Cerebellar cortex (tissue), 1 donor: ENCODE data around the gene HAP1.
"Not testable (repeated sequence)": the region's sequence is repeated elsewhere in the genome, so short reads cannot be mapped to it uniquely, and the experiment has no call there.

Experiments used
- DNase-seq: peaks from one replicate; pipeline ENCODE4 v3.0.0-alpha.2; 2015; ENCODE audit warnings: low spot score

The HAP1 gene, protein sequence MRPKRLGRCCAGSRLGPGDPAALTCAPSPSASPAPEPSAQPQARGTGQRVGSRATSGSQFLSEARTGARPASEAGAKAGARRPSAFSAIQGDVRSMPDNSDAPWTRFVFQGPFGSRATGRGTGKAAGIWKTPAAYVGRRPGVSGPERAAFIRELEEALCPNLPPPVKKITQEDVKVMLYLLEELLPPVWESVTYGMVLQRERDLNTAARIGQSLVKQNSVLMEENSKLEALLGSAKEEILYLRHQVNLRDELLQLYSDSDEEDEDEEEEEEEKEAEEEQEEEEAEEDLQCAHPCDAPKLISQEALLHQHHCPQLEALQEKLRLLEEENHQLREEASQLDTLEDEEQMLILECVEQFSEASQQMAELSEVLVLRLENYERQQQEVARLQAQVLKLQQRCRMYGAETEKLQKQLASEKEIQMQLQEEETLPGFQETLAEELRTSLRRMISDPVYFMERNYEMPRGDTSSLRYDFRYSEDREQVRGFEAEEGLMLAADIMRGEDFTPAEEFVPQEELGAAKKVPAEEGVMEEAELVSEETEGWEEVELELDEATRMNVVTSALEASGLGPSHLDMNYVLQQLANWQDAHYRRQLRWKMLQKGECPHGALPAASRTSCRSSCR

GRCh38 chr17:41734139-41734948 lies at the start of gene HAP1:
HAP1 (minus strand) TSS chr17:41734643; CDS start chr17:41734634, 9 bp downstream.
- DNase-seq = peak; percentile 29

DNA sequence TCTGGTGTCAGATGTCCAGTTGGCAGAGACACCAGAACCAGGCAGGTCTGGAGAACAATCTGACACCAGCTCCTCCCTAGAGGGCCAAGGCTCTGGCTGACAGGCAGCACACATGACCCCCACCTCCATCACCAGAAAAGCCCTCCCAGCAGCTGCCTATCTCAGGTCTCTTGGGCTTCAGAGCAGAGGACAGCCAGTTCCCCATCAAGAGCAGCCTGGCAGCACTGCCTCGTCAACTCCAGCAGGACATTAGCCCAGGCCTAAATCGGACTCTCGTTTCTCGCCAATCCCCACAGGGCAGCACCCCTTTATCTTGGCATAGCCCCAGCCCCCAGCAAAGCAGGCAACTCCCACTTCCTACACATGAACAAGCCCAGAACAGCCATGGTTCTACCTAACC lies 47.7 kb upstream of the HAP1 start:
- no peak for DNase-seq

- DNase-seq = no peak
Measured at GRCh38 chr17:41781404-41782110, 47.1 kb upstream of the HAP1 start.

DNA sequence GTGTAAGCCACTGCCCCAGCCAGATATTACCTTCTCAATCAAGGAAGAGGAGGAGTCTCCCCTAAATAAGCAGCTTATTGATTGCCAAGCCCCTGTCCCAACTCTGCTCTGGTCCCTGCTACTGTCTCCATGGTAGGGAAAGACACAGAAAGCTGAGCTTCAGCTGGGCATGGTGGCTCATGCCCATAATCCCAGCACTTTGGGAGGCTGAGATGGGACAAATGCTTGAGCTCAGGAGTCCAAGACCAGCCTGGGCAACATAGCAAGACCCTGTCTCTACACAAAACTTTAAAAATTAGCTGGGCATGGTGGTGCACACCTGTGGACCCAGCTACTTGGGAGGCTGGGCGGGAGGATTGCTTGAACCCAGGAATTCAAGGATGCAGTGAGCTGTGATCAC lies 45.5 kb upstream of the HAP1 start:
- no peak for DNase-seq

DNA sequence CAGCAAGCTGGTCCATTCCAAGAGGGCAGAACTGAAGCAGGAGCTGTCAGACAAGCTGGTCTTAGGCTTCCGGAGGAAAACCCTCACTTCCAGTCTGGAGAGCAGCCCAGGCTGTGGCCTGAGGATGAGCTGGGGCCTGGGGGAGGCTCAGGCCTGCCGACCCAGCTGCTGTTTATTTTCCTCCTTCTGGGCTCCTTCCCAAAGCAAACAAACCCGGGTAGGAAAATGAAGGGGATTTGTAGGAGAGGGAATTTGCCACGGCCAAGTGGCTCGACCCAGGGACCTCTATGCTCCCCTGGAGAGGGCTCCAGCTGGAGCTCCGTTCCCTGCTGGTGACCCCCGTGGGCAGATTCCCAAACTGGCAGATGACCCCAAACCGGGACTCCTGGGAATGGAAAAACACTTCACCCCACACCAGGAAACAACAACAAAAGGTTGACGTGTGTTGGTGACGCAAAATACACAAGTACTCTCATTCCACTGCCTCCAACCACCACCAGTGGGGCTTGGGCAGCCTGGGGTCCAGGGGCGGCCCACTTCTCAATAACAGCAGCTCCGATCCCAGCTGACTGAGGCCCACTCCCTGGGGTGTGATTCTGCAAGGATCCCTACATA lies 43.2 kb upstream of the HAP1 start:
- peak; percentile 83 for DNase-seq

GRCh38 chr17:41777157-41777573 lies 42.7 kb upstream of the HAP1 start:
- DNase-seq = no peak

GRCh38 chr17:41776262-41776900 lies 41.9 kb upstream of the HAP1 start:
- DNase-seq = not testable (repeated sequence)

GRCh38 chr17:41775394-41776226 lies 41.2 kb upstream of the HAP1 start:
- DNase-seq = no peak

DNA sequence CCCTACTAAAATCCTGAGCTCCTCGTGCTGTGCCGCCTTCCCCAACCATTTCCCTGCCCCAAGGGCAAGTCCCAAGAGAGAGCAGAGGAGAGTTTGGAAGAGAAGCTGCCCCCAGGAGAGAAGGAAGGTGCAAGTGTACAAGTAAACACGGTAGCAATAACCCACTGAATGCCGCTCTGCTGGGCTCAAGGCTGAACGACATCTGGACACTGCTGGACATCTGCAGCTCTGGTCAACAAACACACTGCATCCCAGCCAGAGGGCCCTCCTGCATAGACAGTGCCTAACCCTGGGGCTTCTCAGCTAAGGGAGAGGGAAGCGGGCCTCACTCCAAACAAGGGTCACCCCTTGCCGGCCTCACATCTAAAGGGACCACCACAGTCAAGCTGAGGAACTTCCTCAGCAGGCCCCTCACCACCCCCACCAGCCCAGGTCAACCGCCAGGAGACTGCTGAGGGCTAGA lies 39.3 kb upstream of the HAP1 start:
- DNase-seq = no peak

- DNase-seq = no peak
Measured at GRCh38 chr17:41773190-41773588, 38.7 kb upstream of the HAP1 start.

DNA sequence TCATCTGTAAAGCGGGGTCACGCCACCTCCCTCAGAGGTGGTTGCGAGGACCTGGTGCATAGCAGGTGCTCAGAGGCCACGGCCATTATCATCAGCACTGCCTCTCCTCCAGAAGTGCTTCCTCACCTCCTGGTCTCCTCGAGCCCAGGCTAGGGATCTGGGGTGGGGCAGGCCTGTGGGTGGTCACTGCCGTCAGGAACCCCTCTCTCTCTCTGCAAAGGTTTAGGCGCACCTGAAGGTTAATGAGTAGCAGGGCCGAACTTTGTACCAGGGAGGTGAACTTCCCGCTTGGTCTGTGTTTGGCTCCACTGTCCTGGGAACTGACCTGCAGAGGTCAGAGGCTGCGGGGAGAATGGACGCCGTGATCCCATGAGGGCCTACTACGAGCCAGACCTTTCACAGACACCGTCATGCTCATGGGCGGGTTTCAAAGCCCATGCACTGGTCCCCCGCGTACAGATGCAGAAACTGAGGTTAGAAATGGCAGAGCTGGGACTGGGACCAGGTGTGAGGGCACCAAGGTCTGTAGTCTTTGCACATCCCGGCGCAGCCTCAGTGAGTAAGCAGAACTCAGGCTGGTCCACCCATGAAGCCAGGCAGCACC lies 38.2 kb upstream of the HAP1 start:
- DNase-seq = no peak

DNA sequence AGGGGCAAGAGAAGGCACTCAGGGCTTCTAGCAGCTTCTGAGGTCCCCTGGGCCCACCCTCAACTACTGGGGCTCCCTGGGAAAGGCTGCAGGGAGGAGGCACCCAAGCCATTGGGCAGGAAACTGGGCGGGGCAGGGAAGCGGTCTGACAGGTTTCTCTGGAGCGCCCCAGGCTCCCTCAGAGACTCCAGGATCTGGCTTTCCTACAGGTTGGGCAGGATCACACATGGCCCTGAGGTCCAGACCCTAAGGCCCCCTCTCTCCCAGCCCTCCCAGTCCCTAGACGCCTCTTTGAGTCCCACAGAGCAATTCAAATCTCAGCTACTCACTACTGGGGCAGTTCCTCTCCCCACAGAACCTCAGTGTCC lies 37.8 kb upstream of the HAP1 start:
- DNase-seq = no peak

DNA sequence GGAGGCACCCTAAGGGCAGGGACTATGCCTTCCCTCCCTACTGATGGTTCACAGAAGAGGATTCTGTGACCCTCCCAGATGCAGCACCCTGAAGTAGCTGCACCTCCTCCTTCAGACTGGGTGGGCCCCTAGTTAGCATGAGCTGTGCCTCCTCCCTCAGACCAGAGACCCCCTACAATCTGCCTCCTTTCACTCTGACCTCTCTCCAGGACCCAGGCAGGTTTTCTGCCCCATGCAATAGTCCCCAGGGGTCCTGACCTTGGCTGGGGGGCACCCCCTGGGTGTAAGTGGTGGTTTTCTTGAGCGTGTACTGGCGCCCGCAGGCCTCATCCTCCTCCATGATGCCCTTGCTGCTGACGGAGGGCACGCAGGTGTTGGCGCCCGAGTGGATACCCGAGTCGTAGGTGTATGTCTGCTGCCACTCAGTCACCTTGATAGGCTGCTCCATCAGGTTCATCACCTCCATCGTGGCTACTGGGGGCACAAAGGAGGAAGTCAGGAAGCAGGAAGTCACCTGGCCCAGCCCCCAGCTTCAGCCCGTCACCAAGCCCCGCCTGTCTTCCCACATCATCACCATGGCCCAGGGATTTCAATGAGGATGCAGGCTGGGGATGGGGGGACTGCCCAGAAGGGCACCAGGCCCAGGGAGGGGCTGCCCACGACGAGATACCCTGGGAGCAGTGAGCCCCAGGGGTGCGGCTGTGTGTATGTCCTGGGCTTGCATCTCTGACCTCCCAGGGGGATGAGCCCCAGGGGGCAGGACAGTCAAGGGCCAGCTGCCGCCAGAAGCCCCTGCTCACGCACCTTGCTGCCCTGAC lies 37.2 kb upstream of the HAP1 start:
- DNase-seq = no peak

GRCh38 chr17:41769985-41770384 lies 35.5 kb upstream of the HAP1 start:
- no peak for DNase-seq

DNA sequence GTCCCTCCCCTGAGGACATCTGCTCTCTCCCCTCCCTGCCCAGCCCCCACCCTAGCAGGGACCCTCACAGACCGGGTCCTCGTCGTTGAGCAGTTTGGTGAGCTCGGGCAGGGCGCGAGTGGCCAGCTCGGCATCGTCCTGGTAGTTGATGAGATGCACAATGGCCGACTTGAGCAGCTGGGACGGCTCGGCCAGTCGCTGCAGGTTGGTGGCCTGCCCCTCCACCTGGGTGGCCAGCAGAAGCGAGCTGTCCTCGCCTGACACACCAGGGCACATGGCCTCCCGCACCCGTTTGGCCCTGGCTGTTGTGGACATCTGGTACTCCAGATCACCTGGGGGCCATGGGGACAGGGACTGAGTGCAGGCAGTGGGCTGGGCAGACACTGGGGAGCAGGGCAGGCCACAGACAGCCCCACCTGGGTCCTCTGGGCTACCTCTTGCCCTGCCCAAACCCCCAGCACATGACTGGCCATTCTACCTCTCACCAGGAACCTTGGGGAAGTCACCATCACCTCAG lies 35.0 kb upstream of the HAP1 start:
- DNase-seq = no peak

DNA sequence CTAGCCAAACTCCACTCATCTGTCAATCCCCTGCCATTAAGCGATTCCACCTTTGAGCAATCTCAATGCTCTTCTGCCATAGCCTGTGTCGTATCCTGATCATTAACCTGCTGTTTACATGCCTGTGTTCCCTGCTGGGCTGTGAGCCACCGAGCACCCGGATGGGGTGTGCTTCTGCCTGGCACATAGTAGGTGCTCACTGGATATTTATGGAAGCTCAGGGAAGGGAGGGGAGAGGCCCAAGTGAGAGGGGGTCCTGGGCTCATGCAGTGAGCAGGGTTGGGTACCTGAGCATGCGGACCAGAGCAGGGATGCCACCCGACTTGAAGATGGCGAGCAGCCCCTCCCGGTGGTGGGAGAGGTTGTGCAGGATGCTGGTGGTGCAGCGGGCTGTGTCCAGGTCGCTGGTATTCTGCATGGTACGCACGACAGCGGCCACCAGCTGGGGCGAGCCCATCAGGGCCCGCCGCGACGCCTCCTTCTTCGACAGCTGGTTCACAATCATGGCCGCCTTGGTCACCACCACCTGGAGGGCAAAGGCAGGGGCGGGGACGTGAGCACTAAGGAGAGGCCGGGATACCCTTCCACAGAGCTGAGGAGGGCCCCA lies 34.3 kb upstream of the HAP1 start:
- no peak for DNase-seq

DNA sequence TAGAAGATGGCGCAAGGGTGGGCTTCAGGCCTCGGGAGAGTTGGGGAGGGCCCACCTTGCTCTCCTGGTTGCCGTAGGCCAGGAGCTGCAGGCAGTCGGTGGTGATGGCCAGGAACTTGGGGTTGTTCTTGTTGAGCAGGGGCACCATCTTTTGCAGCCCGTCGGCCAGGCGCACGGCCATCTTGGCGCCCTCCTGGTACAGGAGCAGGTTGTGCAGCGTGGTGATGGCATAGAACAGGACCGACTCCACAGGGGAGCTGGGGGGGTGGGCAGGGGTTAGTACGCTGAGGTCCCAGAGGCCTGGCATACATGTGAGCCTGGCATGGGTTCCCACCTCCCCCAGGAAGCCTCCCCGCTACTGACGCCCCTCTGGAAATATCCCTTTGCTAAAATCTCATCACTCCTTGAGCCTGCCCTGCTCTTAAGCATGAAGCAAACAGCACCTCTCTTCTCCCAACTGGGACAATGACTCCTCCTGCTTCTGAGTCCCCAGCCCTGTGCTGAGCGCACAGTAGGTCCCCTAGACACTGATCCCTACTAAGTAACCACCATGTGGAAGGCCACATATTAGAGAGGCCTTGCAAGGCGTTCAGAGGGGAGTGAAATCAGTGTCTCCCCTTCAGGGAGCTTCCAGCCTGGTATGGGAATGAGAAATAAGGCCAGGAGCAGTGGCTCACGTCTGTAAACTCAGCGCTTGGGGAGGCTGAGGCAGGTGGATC lies 33.0 kb upstream of the HAP1 start:
- no peak for DNase-seq

GRCh38 chr17:41766135-41766534 lies 31.7 kb upstream of the HAP1 start:
- no peak for DNase-seq
